ENCODE results near the gene LIAS.
A peak's percentile ranks its signal among the peaks of the same experiment; 100 is the strongest.
"Not testable (repeated sequence)": the region's sequence is repeated elsewhere in the genome, so short reads cannot be mapped to it uniquely, and the experiment has no call there.

LIAS gene

GRCh38 chr4:39458505-39459300, at the start of gene LIAS, which contains the start of gene RPL9:
Gene LIAS, plus strand, starts transcription at chr4:39459056. Its CDS starts 62 bp downstream, at chr4:39459118.
Gene RPL9, minus strand, starts transcription at chr4:39458922. Its CDS starts 483 bp downstream, at chr4:39458439.
- peak; percentile 88 to 91 for DNase-seq (ENCODE audit: low read depth in 2 of 2)

- no peak for DNase-seq (ENCODE audit: low read depth in 2 of 2)
These were observed 48.4 kb upstream of the LIAS start for GRCh38 chr4:39410415-39410814.

- not testable (repeated sequence) for DNase-seq (ENCODE audit: low read depth in 2 of 2)
These were observed 47.3 kb upstream of the LIAS start for GRCh38 chr4:39411561-39411960.

- DNase-seq (ENCODE audit: low read depth in 2 of 2): no peak
These were observed 43.1 kb upstream of the LIAS start for GRCh38 chr4:39415678-39416283.

GRCh38 chr4:39422247-39422646, 36.6 kb upstream of the LIAS start:
- no peak for DNase-seq (ENCODE audit: low read depth in 2 of 2)

- not testable (repeated sequence) for DNase-seq (ENCODE audit: low read depth in 2 of 2)
These were observed 33.6 kb upstream of the LIAS start for GRCh38 chr4:39425297-39425696.

- DNase-seq (ENCODE audit: low read depth in 2 of 2): no peak
These were observed 32.1 kb upstream of the LIAS start for GRCh38 chr4:39426728-39427127.

GRCh38 chr4:39427520-39428114, 31.2 kb upstream of the LIAS start:
- DNase-seq (ENCODE audit: low read depth in 2 of 2): no peak

- DNase-seq (ENCODE audit: low read depth in 2 of 2): no peak
These were observed 29.2 kb upstream of the LIAS start for GRCh38 chr4:39429476-39430334.

GRCh38 chr4:39433878-39434492, 24.9 kb upstream of the LIAS start:
- DNase-seq (ENCODE audit: low read depth in 2 of 2): no peak

GRCh38 chr4:39435659-39436563, 22.9 kb upstream of the LIAS start:
- DNase-seq (ENCODE audit: low read depth in 2 of 2): no peak

GRCh38 chr4:39441593-39441992, 17.3 kb upstream of the LIAS start:
- DNase-seq (ENCODE audit: low read depth in 2 of 2): no peak

- no peak for DNase-seq (ENCODE audit: low read depth in 2 of 2)
These were observed 15.9 kb upstream of the LIAS start for GRCh38 chr4:39442998-39443397.

GRCh38 chr4:39446483-39446841, 12.4 kb upstream of the LIAS start:
- DNase-seq (ENCODE audit: low read depth in 2 of 2): no peak

GRCh38 chr4:39446842-39447573, 11.8 kb upstream of the LIAS start:
- DNase-seq (ENCODE audit: low read depth in 2 of 2): peak in 1 of 2 donors; percentile 12

GRCh38 chr4:39450618-39451017, 8.2 kb upstream of the LIAS start:
- DNase-seq (ENCODE audit: low read depth in 2 of 2): no peak

- DNase-seq (ENCODE audit: low read depth in 2 of 2): no peak
These were observed 7.3 kb upstream of the LIAS start for GRCh38 chr4:39451423-39452023.

GRCh38 chr4:39452153-39452859, 6.5 kb upstream of the LIAS start:
- DNase-seq (ENCODE audit: low read depth in 2 of 2): no peak
